Measurements from ENCODE around the gene ADIPOQ. TPM values are rescaled to one million over a fixed set of nuclear protein-coding genes. Genes with fewer than 3 reads are reported as not detected.
"Not testable (repeated sequence)": the region's sequence is repeated elsewhere in the genome, so short reads cannot be mapped to it uniquely, and the experiment has no call there.

Gene ADIPOQ
- polyA plus RNA-seq, 3 donors = not detected

DNA sequence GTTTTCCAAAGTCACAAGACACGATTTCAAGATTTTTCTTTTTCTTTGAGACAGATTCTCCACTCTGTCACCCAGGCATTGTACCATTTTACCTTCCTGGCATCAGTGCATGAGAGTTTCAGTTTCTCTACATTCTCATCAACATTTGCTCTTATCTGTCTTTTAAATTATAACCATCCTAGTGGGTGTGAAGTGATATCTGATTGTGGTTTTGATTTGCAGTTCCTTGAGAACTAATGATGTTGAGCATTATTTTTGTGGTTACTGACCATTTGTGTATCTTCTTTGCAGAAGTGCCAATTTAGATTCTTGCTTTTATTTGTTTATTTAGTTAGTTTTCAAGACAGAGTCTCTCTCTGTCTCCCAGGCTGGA is 41.2 kb downstream of the ADIPOQ start:
- WGBS (ENCODE audit: insufficient coverage) = no CpG with 5 or more reads among the region's 1 CpG
- Histone ChIP-seq H3K9me3 (replicated peaks in 1 of 2; ENCODE audit: control insufficient read depth in 1 of 2, insufficient read depth in 1 of 2, low read length in 2 of 2) (no peaks in the 10 kb centered on the region), H3K79me2 (ENCODE audit: insufficient read depth, low read length) (no peaks in the 10 kb centered on the region), H3K4me2 (replicated peaks; ENCODE audit: extremely low read depth, low read length, poor library complexity, severe bottlenecking) (no peak overlapping the region), H2AFZ (ENCODE audit: insufficient read depth, low read depth, low read length, poor library complexity, severe bottlenecking) (no peak overlapping the region), H3K36me3 (replicated peaks in 1 of 2; ENCODE audit: control insufficient read depth in 1 of 2, insufficient read depth in 2 of 2, low read length in 2 of 2) (no peaks in the 10 kb centered on the region), H3K4me3 (replicated peaks in 1 of 3; ENCODE audit: low read depth in 2 of 3, low read length in 3 of 3) (no peak overlapping the region), H3K9ac (ENCODE audit: insufficient read depth, low read length, poor library complexity, severe bottlenecking) (no peak overlapping the region), H3K4me1 (ENCODE audit: control insufficient read depth in 1 of 2, insufficient read depth in 2 of 2, low read length in 2 of 2) (peaks cover 4 to 11% of the 10 kb centered on the region in 2 donors), H4K20me1 (ENCODE audit: insufficient read depth, low read length) (no peaks in the 10 kb centered on the region), H3K27me3 (ENCODE audit: control insufficient read depth in 2 of 2, insufficient read depth in 2 of 2, low read length in 2 of 2) (no peaks in the 10 kb centered on the region), H3K27ac (ENCODE audit: low read depth in 1 of 2, low read length in 2 of 2) (no peak overlapping the region)
- H3K4me3 Mint-ChIP-seq = no peak overlapping the region
- H3K4me1 Mint-ChIP-seq = peaks cover 18% of the 10 kb centered on the region
- no peak for DNase-seq
- H3K27ac Mint-ChIP-seq = no peak overlapping the region
- intact Hi-C loops (cut with micrococcal nuclease) = no loop called here
- no peaks in the 10 kb centered on the region for H3K36me3 Mint-ChIP-seq
- no peaks in the 10 kb centered on the region for H3K9me3 Mint-ChIP-seq
- H3K27me3 Mint-ChIP-seq (ENCODE audit: low read depth in 3 of 3) = peaks cover 0 to 4% (median 1%) of the 10 kb centered on the region in 3 donors
- TF ChIP-seq, protein P1, sequence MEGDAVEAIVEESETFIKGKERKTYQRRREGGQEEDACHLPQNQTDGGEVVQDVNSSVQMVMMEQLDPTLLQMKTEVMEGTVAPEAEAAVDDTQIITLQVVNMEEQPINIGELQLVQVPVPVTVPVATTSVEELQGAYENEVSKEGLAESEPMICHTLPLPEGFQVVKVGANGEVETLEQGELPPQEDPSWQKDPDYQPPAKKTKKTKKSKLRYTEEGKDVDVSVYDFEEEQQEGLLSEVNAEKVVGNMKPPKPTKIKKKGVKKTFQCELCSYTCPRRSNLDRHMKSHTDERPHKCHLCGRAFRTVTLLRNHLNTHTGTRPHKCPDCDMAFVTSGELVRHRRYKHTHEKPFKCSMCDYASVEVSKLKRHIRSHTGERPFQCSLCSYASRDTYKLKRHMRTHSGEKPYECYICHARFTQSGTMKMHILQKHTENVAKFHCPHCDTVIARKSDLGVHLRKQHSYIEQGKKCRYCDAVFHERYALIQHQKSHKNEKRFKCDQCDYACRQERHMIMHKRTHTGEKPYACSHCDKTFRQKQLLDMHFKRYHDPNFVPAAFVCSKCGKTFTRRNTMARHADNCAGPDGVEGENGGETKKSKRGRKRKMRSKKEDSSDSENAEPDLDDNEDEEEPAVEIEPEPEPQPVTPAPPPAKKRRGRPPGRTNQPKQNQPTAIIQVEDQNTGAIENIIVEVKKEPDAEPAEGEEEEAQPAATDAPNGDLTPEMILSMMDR (IDR thresholded peaks at IDR 0.05) = no peak

DNA sequence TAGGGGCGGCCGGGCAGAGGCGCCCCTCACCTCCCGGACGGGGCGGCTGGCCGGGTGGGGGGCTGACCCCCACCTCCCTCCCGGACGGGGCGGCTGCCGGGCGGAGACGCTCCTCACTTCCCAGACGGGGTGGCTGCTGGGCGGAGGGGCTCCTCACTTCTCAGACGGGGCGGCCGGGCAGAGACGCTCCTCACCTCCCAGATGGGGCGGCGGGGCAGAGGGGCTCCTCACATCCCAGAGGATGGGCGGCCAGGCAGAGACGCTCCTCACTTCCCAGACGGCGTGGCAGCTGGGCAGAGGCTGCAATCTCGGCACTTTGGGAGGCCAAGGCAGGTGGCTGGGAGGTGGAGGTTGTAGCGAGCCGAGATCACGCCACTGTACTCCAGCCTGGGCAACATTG is 42.4 kb downstream of the ADIPOQ start:
- H3K27me3 ChIP-seq (ENCODE audit: control insufficient read depth in 2 of 2, insufficient read depth in 2 of 2, low read length in 2 of 2); H3K36me3 Mint-ChIP-seq; H3K9ac ChIP-seq (ENCODE audit: insufficient read depth, low read length, poor library complexity, severe bottlenecking); H4K20me1 ChIP-seq (ENCODE audit: insufficient read depth, low read length); DNase-seq; H2AFZ ChIP-seq (ENCODE audit: insufficient read depth, low read depth, low read length, poor library complexity, severe bottlenecking); H3K4me3 ChIP-seq (replicated peaks in 1 of 3; ENCODE audit: low read depth in 2 of 3, low read length in 3 of 3); H3K27ac Mint-ChIP-seq; H3K27me3 Mint-ChIP-seq (ENCODE audit: low read depth in 3 of 3); H3K79me2 ChIP-seq (ENCODE audit: insufficient read depth, low read length); H3K4me3 Mint-ChIP-seq; H3K36me3 ChIP-seq (replicated peaks in 1 of 2; ENCODE audit: control insufficient read depth in 1 of 2, insufficient read depth in 2 of 2, low read length in 2 of 2); H3K9me3 Mint-ChIP-seq; H3K9me3 ChIP-seq (replicated peaks in 1 of 2; ENCODE audit: control insufficient read depth in 1 of 2, insufficient read depth in 1 of 2, low read length in 2 of 2); H3K4me2 ChIP-seq (replicated peaks; ENCODE audit: extremely low read depth, low read length, poor library complexity, severe bottlenecking); H3K27ac ChIP-seq (ENCODE audit: low read depth in 1 of 2, low read length in 2 of 2); intact Hi-C loops (cut with micrococcal nuclease): not testable (repeated sequence)
- H3K4me1 ChIP-seq (ENCODE audit: control insufficient read depth in 1 of 2, insufficient read depth in 2 of 2, low read length in 2 of 2) = peaks cover 4 to 11% of the 10 kb centered on the region in 2 donors
- WGBS (ENCODE audit: insufficient coverage) = no CpG with 5 or more reads among the region's 29 CpGs
- peaks cover 18% of the 10 kb centered on the region for H3K4me1 Mint-ChIP-seq
